Nasal cavity respiratory epithelium epithelial cell of viscerocranial mucosa (primary cell): ENCODE measurements around the gene ANXA9. TPM values are rescaled to one million over a fixed set of nuclear protein-coding genes. Genes with fewer than 3 reads are reported as not detected.

Source experiments
- total RNA-seq: library from RNA; depleted of rRNA; stranded (reverse); fragments of >200 nt; gene quantifications from 2 replicates; pipeline ENCODE4 v1.2.3, GENCODE V29; 2014

The ANXA9 gene
- 0.50 and 0.68 TPM in 2 replicates for total RNA-seq

GRCh38 chr1:150981805-150982712, at the start of gene ANXA9:
Gene ANXA9 (plus strand): TSS chr1:150982292. CDS start chr1:150983106, 814 bp downstream.

GRCh38 chr1:150974580-150975478, 7.3 kb upstream of the ANXA9 start, which contains the start of gene CERS2:
Gene CERS2 (minus strand): TSS chr1:150974835. CDS start chr1:150969090, 5,745 bp downstream.

GRCh38 chr1:151006327-151007052, 24.4 kb downstream of the ANXA9 start, which contains the start of gene MINDY1:
Gene MINDY1 (minus strand): TSS chr1:151006902. CDS start chr1:151002617, 4,285 bp downstream.

GRCh38 chr1:151008244-151009205, 26.4 kb downstream of the ANXA9 start, which contains the start of gene PRUNE1:
Gene PRUNE1 (plus strand): TSS chr1:151008449. CDS start chr1:151008633, 184 bp downstream.

GRCh38 chr1:151036356-151036755, 54.3 kb downstream of the ANXA9 start, which contains the start of gene BNIPL:
Gene BNIPL (plus strand): TSS chr1:151036586. CDS start chr1:151036726, 140 bp downstream.

Other genes with a start within 250 kb of the ANXA9 start
- gene CTSS, start 216.5 kb upstream of the ANXA9 start, total RNA-seq = 2.1 and 12.4 TPM in 2 replicates
- 1.4 and 3.6 TPM in 2 replicates for gene CTSK, start 174.0 kb upstream of the ANXA9 start, total RNA-seq
- 20.5 and 30.6 TPM in 2 replicates for gene ARNT, start 105.7 kb upstream of the ANXA9 start, total RNA-seq
- not detected in 2 replicates for gene CTXND2, start 95.2 kb upstream of the ANXA9 start, total RNA-seq
- 23.2 and 36.7 TPM in 2 replicates for gene SETDB1, start 55.9 kb upstream of the ANXA9 start, total RNA-seq
- 83.7 and 101 TPM in 2 replicates for gene CERS2, start 7.5 kb upstream of the ANXA9 start, total RNA-seq
- gene MINDY1, start 24.6 kb downstream of the ANXA9 start, total RNA-seq = 5.5 and 10.3 TPM in 2 replicates
- gene PRUNE1, start 26.2 kb downstream of the ANXA9 start, total RNA-seq = 10.3 and 11.6 TPM in 2 replicates
- 3.3 and 7.5 TPM in 2 replicates for gene BNIPL, start 54.3 kb downstream of the ANXA9 start, total RNA-seq
- 0.71 and 1.0 TPM in 2 replicates for gene C1orf56, start 65.5 kb downstream of the ANXA9 start, total RNA-seq
- 111 and 152 TPM in 2 replicates for gene CDC42SE1, start 77.3 kb downstream of the ANXA9 start, total RNA-seq
- 1.7 and 3.3 TPM in 2 replicates for gene MLLT11, start 78.1 kb downstream of the ANXA9 start, total RNA-seq
- gene GABPB2, start 88.5 kb downstream of the ANXA9 start, total RNA-seq = 17.1 and 27.1 TPM in 2 replicates
- gene SEMA6C, start 164.3 kb downstream of the ANXA9 start, total RNA-seq = 0.34 and 1.3 TPM in 2 replicates
- not detected in 2 replicates for gene TNFAIP8L2, start 174.4 kb downstream of the ANXA9 start, total RNA-seq
- 5.8 and 6.5 TPM in 2 replicates for gene LYSMD1, start 183.6 kb downstream of the ANXA9 start, total RNA-seq
- gene SCNM1, start 183.9 kb downstream of the ANXA9 start, total RNA-seq = 24.1 and 24.3 TPM in 2 replicates
- gene TMOD4, start 193.7 kb downstream of the ANXA9 start, total RNA-seq = 0.21 TPM in 1 of 2 replicates, not detected in the other
- 48.7 and 56.0 TPM in 2 replicates for gene VPS72, start 207.9 kb downstream of the ANXA9 start, total RNA-seq
- gene PIP5K1A, start 216.3 kb downstream of the ANXA9 start, total RNA-seq = 84.6 and 96.4 TPM in 2 replicates